ENCODE data around the gene CGAS. TPM values are rescaled to one million over a fixed set of nuclear protein-coding genes. Genes with fewer than 3 reads are reported as not detected.

The CGAS gene
- total and polyA plus RNA-seq, 9 of the 15 experiments (the other 6 are each of a cell fraction or from before 2014, with no cell fraction given) = 0.01 to 0.32 (median 0.06) TPM; not detected in 2

- 0 out of 2 replicates have a peak, but pooled peaks have one; percentile 11 for TF ChIP-seq HES1 (IDR thresholded peaks at IDR 0.05; ENCODE audit: low read depth)
- no peak for TF ChIP-seq PHTF2 (CRISPR knock-in tag; IDR thresholded peaks at IDR 0.05)
- TF ChIP-seq SAFB (IDR thresholded peaks at IDR 0.05; ENCODE audit: borderline replicate concordance, low read depth, low read length) = no peak
- TF ChIP-seq SOX6 (IDR thresholded peaks at IDR 0.05) = peak; percentile 86
- TF ChIP-seq ELF1 (tag; IDR thresholded peaks at IDR 0.05) = no peak
- TF ChIP-seq CBX1 (IDR thresholded peaks at IDR 0.05; ENCODE audit: low read depth) = no peak
- TF ChIP-seq HNRNPH1 (optimal IDR thresholded peaks at IDR 0.05; ENCODE audit: low read depth, low read length) = no peak
- TF ChIP-seq MITF (IDR thresholded peaks at IDR 0.05) = no peak
- no peak for TF ChIP-seq MEF2A (IDR thresholded peaks at IDR 0.05; ENCODE audit: control insufficient read depth, low read depth, low read length)
- TF ChIP-seq SMAD1 (IDR thresholded peaks at IDR 0.05; ENCODE audit: low read depth, low read length, partially characterized antibody) = no peak
- TF ChIP-seq MEF2D (tag; conservative IDR thresholded peaks at IDR 0.05; ENCODE audit: low read depth) = no peak
- no peak for TF ChIP-seq ZNF140 (CRISPR knock-in tag; IDR thresholded peaks at IDR 0.05)
- TF ChIP-seq MCM3 (IDR thresholded peaks at IDR 0.05) = no peak
- no peak for TF ChIP-seq SRF (CRISPR knock-in tag; IDR thresholded peaks at IDR 0.05)
- TF ChIP-seq, protein P1, sequence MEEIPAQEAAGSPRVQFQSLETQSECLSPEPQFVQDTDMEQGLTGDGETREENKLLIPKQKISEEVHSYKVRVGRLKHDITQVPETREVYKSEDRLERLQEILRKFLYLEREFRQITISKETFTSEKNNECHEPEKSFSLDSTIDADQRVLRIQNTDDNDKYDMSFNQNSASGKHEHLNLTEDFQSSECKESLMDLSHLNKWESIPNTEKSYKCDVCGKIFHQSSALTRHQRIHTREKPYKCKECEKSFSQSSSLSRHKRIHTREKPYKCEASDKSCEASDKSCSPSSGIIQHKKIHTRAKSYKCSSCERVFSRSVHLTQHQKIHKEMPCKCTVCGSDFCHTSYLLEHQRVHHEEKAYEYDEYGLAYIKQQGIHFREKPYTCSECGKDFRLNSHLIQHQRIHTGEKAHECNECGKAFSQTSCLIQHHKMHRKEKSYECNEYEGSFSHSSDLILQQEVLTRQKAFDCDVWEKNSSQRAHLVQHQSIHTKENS (CRISPR knock-in tag; IDR thresholded peaks at IDR 0.05) = no peak
- TF ChIP-seq THRB (CRISPR knock-in tag; conservative IDR thresholded peaks at IDR 0.05) = no peak
- TF ChIP-seq, protein P2, sequence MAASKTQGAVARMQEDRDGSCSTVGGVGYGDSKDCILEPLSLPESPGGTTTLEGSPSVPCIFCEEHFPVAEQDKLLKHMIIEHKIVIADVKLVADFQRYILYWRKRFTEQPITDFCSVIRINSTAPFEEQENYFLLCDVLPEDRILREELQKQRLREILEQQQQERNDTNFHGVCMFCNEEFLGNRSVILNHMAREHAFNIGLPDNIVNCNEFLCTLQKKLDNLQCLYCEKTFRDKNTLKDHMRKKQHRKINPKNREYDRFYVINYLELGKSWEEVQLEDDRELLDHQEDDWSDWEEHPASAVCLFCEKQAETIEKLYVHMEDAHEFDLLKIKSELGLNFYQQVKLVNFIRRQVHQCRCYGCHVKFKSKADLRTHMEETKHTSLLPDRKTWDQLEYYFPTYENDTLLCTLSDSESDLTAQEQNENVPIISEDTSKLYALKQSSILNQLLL (CRISPR knock-in tag; IDR thresholded peaks at IDR 0.05; ENCODE audit: borderline replicate concordance) = no peak
- no peak for TF ChIP-seq ESRRA (IDR thresholded peaks at IDR 0.05; ENCODE audit: borderline replicate concordance, low read depth)
- TF ChIP-seq POLR3G (IDR thresholded peaks at IDR 0.05; ENCODE audit: extremely low read depth, insufficient read length, insufficient replicate concordance) = no peak
Observed at GRCh38 chr6:73455865-73456629, 4.0 kb upstream of the CGAS start (continued).

Data from K562 (cell line).